GM12874 (cell line): ENCODE results near the gene MACROD2.

Experiments used
- TF ChIP-seq, protein P1 (sequence below): IDR thresholded peaks from 2 replicates; pipeline ENCODE4 v1.5.1; 2011; ENCODE audit warnings: low read depth, mild to moderate bottlenecking, control low read depth, low read length, moderate library complexity; ENCODE audit not compliant: insufficient read depth

Gene MACROD2

GRCh38 chr20:14331646-14332045 is 336.3 kb downstream of the MACROD2 start:
- TF ChIP-seq, protein P1, sequence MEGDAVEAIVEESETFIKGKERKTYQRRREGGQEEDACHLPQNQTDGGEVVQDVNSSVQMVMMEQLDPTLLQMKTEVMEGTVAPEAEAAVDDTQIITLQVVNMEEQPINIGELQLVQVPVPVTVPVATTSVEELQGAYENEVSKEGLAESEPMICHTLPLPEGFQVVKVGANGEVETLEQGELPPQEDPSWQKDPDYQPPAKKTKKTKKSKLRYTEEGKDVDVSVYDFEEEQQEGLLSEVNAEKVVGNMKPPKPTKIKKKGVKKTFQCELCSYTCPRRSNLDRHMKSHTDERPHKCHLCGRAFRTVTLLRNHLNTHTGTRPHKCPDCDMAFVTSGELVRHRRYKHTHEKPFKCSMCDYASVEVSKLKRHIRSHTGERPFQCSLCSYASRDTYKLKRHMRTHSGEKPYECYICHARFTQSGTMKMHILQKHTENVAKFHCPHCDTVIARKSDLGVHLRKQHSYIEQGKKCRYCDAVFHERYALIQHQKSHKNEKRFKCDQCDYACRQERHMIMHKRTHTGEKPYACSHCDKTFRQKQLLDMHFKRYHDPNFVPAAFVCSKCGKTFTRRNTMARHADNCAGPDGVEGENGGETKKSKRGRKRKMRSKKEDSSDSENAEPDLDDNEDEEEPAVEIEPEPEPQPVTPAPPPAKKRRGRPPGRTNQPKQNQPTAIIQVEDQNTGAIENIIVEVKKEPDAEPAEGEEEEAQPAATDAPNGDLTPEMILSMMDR, result no peak

GRCh38 chr20:14332866-14333265 is 337.6 kb downstream of the MACROD2 start:
- TF ChIP-seq, protein P1, result no peak

- TF ChIP-seq, protein P1, result no peak
Observed at GRCh38 chr20:14333721-14334120, 338.4 kb downstream of the MACROD2 start.

DNA sequence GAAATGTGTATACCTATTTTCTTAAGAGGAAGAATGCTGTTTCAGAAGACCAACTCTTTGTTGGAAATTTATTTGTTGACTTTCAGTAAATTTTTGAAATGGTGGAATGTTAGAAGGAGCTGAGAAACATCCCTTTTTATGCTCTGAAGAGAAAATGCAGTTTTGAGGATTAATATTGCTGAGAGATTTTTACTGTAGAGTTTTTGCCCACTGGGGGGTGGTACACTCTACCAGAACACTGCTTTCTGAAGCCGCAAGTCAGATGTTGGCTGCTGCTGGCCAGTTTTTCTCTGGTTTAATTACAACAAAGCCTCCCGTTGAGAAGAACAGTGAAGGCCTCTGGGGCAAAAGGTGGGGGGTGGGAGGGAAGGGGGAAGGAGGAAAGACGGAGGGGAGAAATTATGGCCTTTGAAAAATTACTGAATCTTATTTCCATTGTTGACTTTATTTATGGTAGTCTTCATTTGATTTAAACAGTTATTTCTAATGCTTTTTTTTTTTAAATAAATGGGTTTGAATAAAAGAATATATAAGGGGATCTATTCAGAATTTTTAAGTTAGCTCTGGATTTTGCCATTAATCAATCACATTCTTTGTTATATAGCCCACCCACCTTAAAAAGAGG is 339.1 kb downstream of the MACROD2 start:
- TF ChIP-seq, protein P1, result peak; percentile 52

DNA sequence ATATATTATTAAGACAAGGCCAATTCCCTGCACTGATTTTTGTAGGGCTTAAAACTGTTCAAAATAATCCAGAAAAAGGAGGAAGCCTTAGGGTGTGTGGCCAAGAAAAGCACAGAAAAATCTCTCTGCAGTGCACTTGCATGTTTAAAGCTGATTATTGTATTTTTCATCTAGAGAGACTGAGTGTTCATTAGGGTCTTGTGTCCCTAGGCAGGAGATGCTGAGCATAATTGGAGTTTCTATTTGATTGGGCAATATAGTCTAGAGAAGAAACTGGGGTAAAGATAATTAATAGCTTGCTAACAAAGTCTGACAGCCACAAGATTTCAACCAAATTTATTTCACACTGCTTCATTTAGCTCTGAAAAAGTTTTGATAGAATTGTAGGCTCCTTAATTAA is 339.7 kb downstream of the MACROD2 start:
- TF ChIP-seq, protein P1, result no peak

DNA sequence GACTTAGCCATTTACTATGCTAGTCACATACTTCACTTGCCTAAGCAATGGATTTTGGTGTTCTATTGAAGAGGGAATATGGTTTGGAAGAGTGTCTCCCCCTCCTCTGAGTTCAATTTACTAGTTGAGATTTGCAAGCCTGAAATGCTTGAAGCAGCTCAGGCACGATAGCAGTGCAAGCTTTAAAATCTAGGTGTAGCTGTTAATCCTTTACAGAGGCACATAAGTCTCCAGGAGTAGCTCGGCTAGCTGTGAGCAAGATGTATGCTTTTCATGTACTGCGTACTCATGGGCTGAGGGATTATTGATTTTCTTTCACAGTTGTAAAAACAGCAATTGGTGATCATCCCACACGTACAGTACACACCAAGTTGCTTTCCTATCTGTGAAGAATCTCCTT is 341.4 kb downstream of the MACROD2 start:
- TF ChIP-seq, protein P1, result no peak

DNA sequence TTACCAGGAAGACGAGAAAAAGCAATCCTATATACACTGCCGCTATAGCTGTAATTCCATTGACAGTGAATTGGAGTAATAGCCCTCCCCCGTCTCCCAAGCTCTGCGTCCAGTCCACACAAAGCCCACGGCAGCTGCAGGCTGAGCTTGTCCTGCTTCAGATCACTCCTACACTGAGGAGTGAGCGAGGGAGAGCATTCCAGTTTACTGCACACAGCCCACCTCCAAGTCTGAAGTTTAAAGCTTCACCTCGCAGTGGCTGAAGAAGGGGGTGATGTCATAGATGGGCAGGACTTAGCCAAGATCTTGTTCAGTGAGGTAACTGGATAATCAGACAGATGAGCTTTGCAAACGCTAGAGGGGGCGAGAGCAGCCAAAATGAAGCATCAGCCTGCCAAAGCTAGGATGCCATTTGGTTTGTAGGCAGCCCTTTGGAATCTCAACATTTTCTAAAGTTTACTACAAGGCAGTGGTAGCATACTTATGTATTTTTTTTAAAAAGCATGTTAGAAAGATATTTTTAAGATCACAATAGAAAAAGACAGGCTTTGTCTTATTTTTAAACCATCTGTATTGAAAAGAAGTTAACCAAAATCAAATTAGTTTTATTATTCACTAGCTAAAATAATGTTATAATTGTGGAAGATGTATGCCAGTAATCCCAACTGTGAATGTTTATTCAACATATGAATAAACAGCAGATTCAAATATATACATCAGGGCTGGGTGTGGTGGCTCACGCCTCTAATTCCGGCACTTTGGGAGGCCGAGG is 342.3 kb downstream of the MACROD2 start, which contains the start of gene FLRT3:
FLRT3 (minus strand) TSS at position 213 of the 772 bp plus-strand sequence. CDS start 10,106 bp downstream, outside the sequence.
- TF ChIP-seq, protein P1, result peak; percentile 77
